ENCODE measurements around the gene ZCCHC2.

GRCh38 chr18:62509779-62510178, 13.0 kb upstream of the ZCCHC2 start:
- TF ChIP-seq EZH2 (IDR thresholded peaks at IDR 0.05) (no peak), CTCF (IDR thresholded peaks at IDR 0.05) (no peak)
